GM18505 (cell line): ENCODE results near the gene SCAPER.

Experiments used
- ATAC-seq: cut with Tn5 transposase; IDR thresholded peaks from one replicate; pipeline ENCODE4 v1.9.1; 2021; ENCODE audit not compliant: unreplicated experiment
- POLR2A ChIP-seq: IDR thresholded peaks from 4 replicates; pipeline ENCODE4 v1.6.1; 2011; ENCODE audit warnings: borderline replicate concordance; ENCODE audit not compliant: insufficient read depth, insufficient read length; ENCODE audit errors: extremely low read depth

The SCAPER gene

GRCh38 chr15:76588811-76589747 lies 316.1 kb downstream of the SCAPER start:
- no peak for ATAC-seq
- no peak for TF ChIP-seq POLR2A

- no peak for TF ChIP-seq POLR2A
- no peak for ATAC-seq
These were observed 319.6 kb downstream of the SCAPER start for GRCh38 chr15:76585576-76585897.

- no peak for ATAC-seq
- TF ChIP-seq POLR2A = no peak
These were observed 320.1 kb downstream of the SCAPER start for GRCh38 chr15:76584868-76585575.

- no peak for ATAC-seq
- no peak for TF ChIP-seq POLR2A
These were observed 322.6 kb downstream of the SCAPER start for GRCh38 chr15:76582550-76582949.

- no peak for ATAC-seq
- no peak for TF ChIP-seq POLR2A
These were observed 327.1 kb downstream of the SCAPER start for GRCh38 chr15:76577879-76578512.

- TF ChIP-seq POLR2A = no peak
- ATAC-seq = no peak
These were observed 328.4 kb downstream of the SCAPER start for GRCh38 chr15:76576523-76577279.

- ATAC-seq = no peak
- TF ChIP-seq POLR2A = no peak
These were observed 329.5 kb downstream of the SCAPER start for GRCh38 chr15:76575679-76576078.

GRCh38 chr15:76575274-76575673 lies 329.9 kb downstream of the SCAPER start:
- ATAC-seq = peak; percentile 79
- TF ChIP-seq POLR2A = no peak

GRCh38 chr15:76572983-76573314 lies 332.2 kb downstream of the SCAPER start:
- no peak for TF ChIP-seq POLR2A
- no peak for ATAC-seq

- TF ChIP-seq POLR2A = no peak
- no peak for ATAC-seq
These were observed 338.9 kb downstream of the SCAPER start for GRCh38 chr15:76566276-76566675.

GRCh38 chr15:76565366-76565765 lies 339.8 kb downstream of the SCAPER start:
- no peak for TF ChIP-seq POLR2A
- no peak for ATAC-seq

- no peak for ATAC-seq
These were observed 349.9 kb downstream of the SCAPER start for GRCh38 chr15:76555247-76555646.

GRCh38 chr15:76553564-76553963 lies 351.6 kb downstream of the SCAPER start:
- TF ChIP-seq POLR2A = no peak
- ATAC-seq = no peak

More at GRCh38 chr15:76555247-76555646, 349.9 kb downstream of the SCAPER start:
- no peak for TF ChIP-seq POLR2A

- no peak for TF ChIP-seq POLR2A
- no peak for ATAC-seq
These were observed 352.0 kb downstream of the SCAPER start for GRCh38 chr15:76553102-76553501.

GRCh38 chr15:76546805-76547204 lies 358.3 kb downstream of the SCAPER start:
- no peak for ATAC-seq
- TF ChIP-seq POLR2A = no peak
